ENCODE data around the gene THAP10. TPM values are rescaled to one million over a fixed set of nuclear protein-coding genes. Genes with fewer than 3 reads are reported as not detected.

The THAP10 gene
- total and polyA plus RNA-seq, 2 experiments from 2014 or later: 2.1 to 3.0 TPM

DNA sequence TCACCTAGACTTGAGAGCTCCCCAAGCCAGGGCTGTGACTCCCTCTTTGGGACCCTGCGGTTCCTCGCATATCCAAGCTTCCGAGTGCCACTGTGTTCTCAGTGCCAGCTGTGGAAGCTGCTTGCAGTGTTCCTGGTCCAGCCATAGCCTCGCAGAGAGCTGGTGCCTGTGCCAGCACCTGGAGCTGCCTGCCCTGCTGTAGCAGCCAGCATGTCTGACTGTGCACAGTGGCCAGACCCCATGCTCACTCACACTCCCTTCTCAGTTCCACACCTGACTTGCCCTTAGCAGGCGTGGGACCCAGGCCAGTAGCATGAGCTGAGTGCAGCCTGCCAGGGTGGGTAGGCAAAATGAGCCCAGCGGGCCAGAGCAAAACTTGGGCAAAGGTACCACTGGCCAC, 25.7 kb upstream of the THAP10 start:
- Histone ChIP-seq H2AFZ (no peak overlapping the region), H4K20me1 (ENCODE audit: insufficient read depth, poor library complexity, severe bottlenecking) (no peaks in the 10 kb centered on the region), H3K4me1 (ENCODE audit: insufficient read depth) (no peaks in the 10 kb centered on the region), H3K9me3 (ENCODE audit: low read depth) (no peaks in the 10 kb centered on the region), H3K27me3 (no peaks in the 10 kb centered on the region), H3K4me2 (no peak overlapping the region), H3K4me3 (no peak overlapping the region), H3K79me2 (no peaks in the 10 kb centered on the region), H3K27ac (no peak overlapping the region), H3K36me3 (replicated peaks; ENCODE audit: insufficient read depth, low read depth) (no peaks in the 10 kb centered on the region), H3K9me2 (replicated peaks; ENCODE audit: insufficient read depth) (no peaks in the 10 kb centered on the region)
- DNase-seq (ENCODE audit: low spot score): no peak
- TF ChIP-seq EZH2 (IDR thresholded peaks at IDR 0.05; ENCODE audit: borderline replicate concordance) (no peak), EZH2phosphoT487 (IDR thresholded peaks at IDR 0.05; ENCODE audit: low read depth, severe bottlenecking, unreplicated experiment) (no peak)
- TF ChIP-seq, protein P1, sequence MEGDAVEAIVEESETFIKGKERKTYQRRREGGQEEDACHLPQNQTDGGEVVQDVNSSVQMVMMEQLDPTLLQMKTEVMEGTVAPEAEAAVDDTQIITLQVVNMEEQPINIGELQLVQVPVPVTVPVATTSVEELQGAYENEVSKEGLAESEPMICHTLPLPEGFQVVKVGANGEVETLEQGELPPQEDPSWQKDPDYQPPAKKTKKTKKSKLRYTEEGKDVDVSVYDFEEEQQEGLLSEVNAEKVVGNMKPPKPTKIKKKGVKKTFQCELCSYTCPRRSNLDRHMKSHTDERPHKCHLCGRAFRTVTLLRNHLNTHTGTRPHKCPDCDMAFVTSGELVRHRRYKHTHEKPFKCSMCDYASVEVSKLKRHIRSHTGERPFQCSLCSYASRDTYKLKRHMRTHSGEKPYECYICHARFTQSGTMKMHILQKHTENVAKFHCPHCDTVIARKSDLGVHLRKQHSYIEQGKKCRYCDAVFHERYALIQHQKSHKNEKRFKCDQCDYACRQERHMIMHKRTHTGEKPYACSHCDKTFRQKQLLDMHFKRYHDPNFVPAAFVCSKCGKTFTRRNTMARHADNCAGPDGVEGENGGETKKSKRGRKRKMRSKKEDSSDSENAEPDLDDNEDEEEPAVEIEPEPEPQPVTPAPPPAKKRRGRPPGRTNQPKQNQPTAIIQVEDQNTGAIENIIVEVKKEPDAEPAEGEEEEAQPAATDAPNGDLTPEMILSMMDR (IDR thresholded peaks at IDR 0.05; ENCODE audit: poor library complexity): no peak
- WGBS (ENCODE audit: low lambda C conversion rate, missing lambda C conversion rate): 93% methylated on average over 6 of the region's 6 CpGs

DNA sequence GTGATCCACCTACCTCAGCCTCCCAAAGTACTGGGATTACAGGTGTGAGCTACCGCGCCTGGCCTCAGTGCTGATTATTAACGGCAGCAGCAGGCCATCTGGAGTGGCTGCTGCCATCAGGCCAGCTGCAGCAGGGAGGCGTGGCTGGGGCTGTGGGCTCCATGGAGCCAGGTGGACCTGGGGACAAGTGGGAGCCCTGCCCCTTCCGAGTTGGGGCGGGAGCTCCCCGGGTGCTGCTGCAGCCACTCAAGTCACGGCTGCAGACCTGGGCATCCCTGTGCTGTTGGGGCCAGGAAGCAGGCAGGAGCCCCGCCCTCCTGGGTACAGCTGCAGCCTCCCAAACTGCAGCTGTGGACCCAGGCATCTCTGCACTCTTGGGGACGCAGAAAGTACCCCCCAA, 24.3 kb upstream of the THAP10 start:
- no peak for TF ChIP-seq EZH2phosphoT487 (IDR thresholded peaks at IDR 0.05; ENCODE audit: low read depth, severe bottlenecking, unreplicated experiment)
- TF ChIP-seq, protein P1 (IDR thresholded peaks at IDR 0.05; ENCODE audit: poor library complexity): no peak
- TF ChIP-seq EZH2 (IDR thresholded peaks at IDR 0.05; ENCODE audit: borderline replicate concordance): no peak
- H3K4me1 ChIP-seq (ENCODE audit: insufficient read depth): no peaks in the 10 kb centered on the region
- no peaks in the 10 kb centered on the region for H3K9me3 ChIP-seq (ENCODE audit: low read depth)
- no peak overlapping the region for H2AFZ ChIP-seq
- no peak overlapping the region for H3K4me3 ChIP-seq
- no peaks in the 10 kb centered on the region for H3K27me3 ChIP-seq
- DNase-seq (ENCODE audit: low spot score): no peak
- H3K27ac ChIP-seq: no peak overlapping the region
- H3K36me3 ChIP-seq (replicated peaks; ENCODE audit: insufficient read depth, low read depth): no peaks in the 10 kb centered on the region
- H3K79me2 ChIP-seq: no peaks in the 10 kb centered on the region
- H4K20me1 ChIP-seq (ENCODE audit: insufficient read depth, poor library complexity, severe bottlenecking): no peaks in the 10 kb centered on the region
- no peak overlapping the region for H3K4me2 ChIP-seq
- 96% methylated on average over 9 of the region's 10 CpGs for WGBS (ENCODE audit: low lambda C conversion rate, missing lambda C conversion rate)
- no peaks in the 10 kb centered on the region for H3K9me2 ChIP-seq (replicated peaks; ENCODE audit: insufficient read depth)

DNA sequence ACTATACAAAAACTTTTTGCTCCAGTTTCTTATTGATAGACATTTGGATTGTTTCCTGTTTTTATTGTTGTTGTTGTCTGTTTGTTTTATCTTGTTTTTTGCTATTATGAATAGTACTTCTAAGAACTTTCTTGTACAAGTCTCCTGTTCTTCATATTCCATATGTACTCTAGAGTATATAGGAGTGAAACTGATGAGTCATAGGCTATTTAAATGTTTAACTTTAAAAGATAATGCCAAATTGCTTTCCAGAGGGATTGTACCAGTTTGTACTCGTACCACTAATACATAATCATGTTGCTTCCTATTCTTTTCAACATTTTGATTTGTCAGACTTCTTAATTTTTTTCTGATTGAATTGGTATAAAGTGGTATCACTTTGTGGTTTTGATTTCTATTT, 20.0 kb upstream of the THAP10 start:
- H3K79me2 ChIP-seq: no peaks in the 10 kb centered on the region
- no peaks in the 10 kb centered on the region for H4K20me1 ChIP-seq (ENCODE audit: insufficient read depth, poor library complexity, severe bottlenecking)
- no peaks in the 10 kb centered on the region for H3K27me3 ChIP-seq
- no peaks in the 10 kb centered on the region for H3K9me2 ChIP-seq (replicated peaks; ENCODE audit: insufficient read depth)
- H3K27ac ChIP-seq: no peak overlapping the region
- H3K4me3 ChIP-seq: no peak overlapping the region
- TF ChIP-seq EZH2 (IDR thresholded peaks at IDR 0.05; ENCODE audit: borderline replicate concordance) (no peak), EZH2phosphoT487 (IDR thresholded peaks at IDR 0.05; ENCODE audit: low read depth, severe bottlenecking, unreplicated experiment) (no peak)
- TF ChIP-seq, protein P1 (IDR thresholded peaks at IDR 0.05; ENCODE audit: poor library complexity): no peak
- WGBS (ENCODE audit: low lambda C conversion rate, missing lambda C conversion rate): 45% methylated on average over 1 of the region's 1 CpG
- H3K4me2 ChIP-seq: no peak overlapping the region
- H3K36me3 ChIP-seq (replicated peaks; ENCODE audit: insufficient read depth, low read depth): no peaks in the 10 kb centered on the region
- no peak for DNase-seq (ENCODE audit: low spot score)
- no peak overlapping the region for H2AFZ ChIP-seq
- peaks cover 5% of the 10 kb centered on the region for H3K9me3 ChIP-seq (ENCODE audit: low read depth)
- H3K4me1 ChIP-seq (ENCODE audit: insufficient read depth): no peaks in the 10 kb centered on the region

DNA sequence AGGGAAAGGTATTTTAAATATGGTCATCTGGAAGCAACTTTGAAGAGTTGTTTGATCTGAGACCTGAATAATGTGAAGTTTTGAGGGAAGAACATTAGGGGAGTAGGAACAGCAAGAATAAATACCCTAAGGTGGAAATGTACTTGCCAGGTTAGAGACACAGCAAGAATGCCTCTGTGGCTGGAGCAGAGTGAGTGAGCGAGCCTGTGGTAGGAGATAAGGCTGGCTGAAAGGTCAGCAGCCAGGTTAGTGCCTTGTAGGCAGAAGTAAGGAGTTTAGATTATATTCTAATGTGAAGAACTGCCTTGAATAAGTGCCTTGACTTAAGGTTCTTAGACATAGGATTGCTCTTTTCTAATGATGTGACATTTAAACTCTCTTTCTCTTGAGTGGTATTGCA, 18.7 kb upstream of the THAP10 start:
- H3K4me3 ChIP-seq: no peak overlapping the region
- WGBS (ENCODE audit: low lambda C conversion rate, missing lambda C conversion rate): 55% methylated on average over 1 of the region's 1 CpG
- no peaks in the 10 kb centered on the region for H3K9me2 ChIP-seq (replicated peaks; ENCODE audit: insufficient read depth)
- no peak overlapping the region for H3K4me2 ChIP-seq
- H2AFZ ChIP-seq: no peak overlapping the region
- TF ChIP-seq, protein P1 (IDR thresholded peaks at IDR 0.05; ENCODE audit: poor library complexity): no peak
- TF ChIP-seq EZH2 (IDR thresholded peaks at IDR 0.05; ENCODE audit: borderline replicate concordance) (no peak), EZH2phosphoT487 (IDR thresholded peaks at IDR 0.05; ENCODE audit: low read depth, severe bottlenecking, unreplicated experiment) (no peak)
- no peaks in the 10 kb centered on the region for H4K20me1 ChIP-seq (ENCODE audit: insufficient read depth, poor library complexity, severe bottlenecking)
- H3K27me3 ChIP-seq: no peaks in the 10 kb centered on the region
- no peaks in the 10 kb centered on the region for H3K36me3 ChIP-seq (replicated peaks; ENCODE audit: insufficient read depth, low read depth)
- DNase-seq (ENCODE audit: low spot score): no peak
- no peak overlapping the region for H3K27ac ChIP-seq
- H3K4me1 ChIP-seq (ENCODE audit: insufficient read depth): no peaks in the 10 kb centered on the region
- H3K9me3 ChIP-seq (ENCODE audit: low read depth): peaks cover 5% of the 10 kb centered on the region
- H3K79me2 ChIP-seq: no peaks in the 10 kb centered on the region
